GM10266 (cell line): Measurements from ENCODE around the gene MAP1S.

Experiments
- DNase-seq: peaks from one replicate; pipeline ENCODE4 v3.0.0; 2012; ENCODE audit errors: extremely low spot score
- CTCF ChIP-seq: IDR thresholded peaks from 2 replicates; pipeline ENCODE4 v1.5.1; 2012; ENCODE audit warnings: mild to moderate bottlenecking, low read depth; ENCODE audit not compliant: control insufficient read depth, insufficient read depth; ENCODE audit errors: missing control alignments

MAP1S gene

GRCh38 chr19:17741456-17741855 lies 22.2 kb downstream of the MAP1S start:
- DNase-seq, result no peak
- no peak for TF ChIP-seq CTCF

GRCh38 chr19:17743874-17744580 lies 24.7 kb downstream of the MAP1S start:
- no peak for DNase-seq
- TF ChIP-seq CTCF, result no peak

- DNase-seq, result peak; percentile 98
- no peak for TF ChIP-seq CTCF
These were observed 28.2 kb downstream of the MAP1S start for GRCh38 chr19:17747205-17748098.

DNA sequence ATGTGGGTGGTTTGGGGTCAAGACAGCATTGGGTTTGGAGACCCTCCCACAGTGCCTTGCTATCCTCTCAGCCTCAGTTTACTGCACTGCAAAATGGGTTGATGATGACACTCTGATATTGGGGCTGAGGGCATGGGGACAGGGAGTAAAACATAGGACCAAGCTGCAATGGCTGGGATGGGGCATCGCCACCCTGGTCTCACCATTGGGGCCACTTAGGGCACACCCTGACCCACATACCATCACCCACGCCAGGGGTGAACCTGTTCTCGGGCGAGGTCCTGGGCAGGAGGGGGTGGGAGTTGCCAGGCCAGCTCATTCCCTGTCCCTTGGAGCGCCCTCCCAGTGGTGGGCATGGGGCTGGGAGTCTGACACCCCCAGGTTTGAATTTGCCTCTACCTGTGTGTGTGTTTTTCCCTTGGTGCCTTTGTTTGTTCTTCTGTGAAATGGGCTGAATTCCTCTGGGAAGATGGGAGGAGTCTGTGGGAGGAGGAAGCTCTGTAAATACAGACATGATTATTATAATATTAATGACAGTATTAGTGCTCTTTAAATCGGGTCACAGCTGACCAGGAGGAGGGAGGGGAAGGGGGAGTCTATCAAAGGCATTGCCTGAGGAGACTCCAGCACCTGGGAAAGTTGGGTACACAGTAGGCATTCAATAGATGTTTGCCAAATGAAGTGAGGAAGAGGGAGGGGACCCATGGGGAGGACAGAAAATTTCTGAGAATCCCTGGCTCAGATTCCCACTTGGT lies 29.8 kb downstream of the MAP1S start:
- no peak for TF ChIP-seq CTCF
- DNase-seq, result no peak

DNA sequence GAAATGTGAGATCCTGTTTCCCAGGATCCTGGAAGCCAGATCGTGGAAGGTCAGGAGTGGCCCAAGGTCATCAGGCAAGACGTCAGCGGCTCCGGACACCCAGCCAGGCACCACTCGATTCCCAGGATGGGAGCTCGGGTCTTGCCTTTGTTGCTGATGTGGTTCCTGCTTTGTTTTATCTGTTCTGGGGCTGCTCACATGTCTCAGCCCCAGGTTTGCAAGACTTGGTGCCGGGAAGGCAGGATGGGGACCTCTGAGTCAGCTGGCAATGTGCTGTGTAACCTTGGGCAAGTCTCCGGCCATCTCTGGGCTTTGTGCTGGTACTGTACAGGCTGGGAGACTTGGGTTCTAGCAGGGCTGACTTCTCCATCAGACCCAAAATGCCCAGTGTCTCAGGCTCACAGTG lies 30.6 kb downstream of the MAP1S start:
- DNase-seq, result no peak
- no peak for TF ChIP-seq CTCF

GRCh38 chr19:17751103-17751911 lies 32.0 kb downstream of the MAP1S start, which contains the start of gene FCHO1:
Gene FCHO1, plus strand, starts transcription at chr19:17751477. Its CDS starts 3,688 bp downstream, at chr19:17755165.
- DNase-seq, result peak; percentile 79

More at GRCh38 chr19:17751103-17751911, 32.0 kb downstream of the MAP1S start, which contains the start of gene FCHO1:
- TF ChIP-seq CTCF, result no peak
